Astrocyte (in vitro differentiated cells and primary cell): ENCODE measurements around the gene IQSEC3.
"Not testable (repeated sequence)": the region's sequence is repeated elsewhere in the genome, so short reads cannot be mapped to it uniquely, and the experiment has no call there.

Source experiments
- CTCF ChIP-seq: IDR thresholded peaks from 2 replicates; pipeline ENCODE4 v1.5.1; 2011; ENCODE audit warnings: low read depth, mild to moderate bottlenecking, inconsistent platforms, low read length, moderate library complexity; ENCODE audit not compliant: insufficient read depth
- EZH2 ChIP-seq: IDR thresholded peaks from 2 replicates; pipeline ENCODE4 v1.6.1; 2012; ENCODE audit warnings: mild to moderate bottlenecking, low read length, inconsistent platforms; ENCODE audit not compliant: insufficient read depth

DNA sequence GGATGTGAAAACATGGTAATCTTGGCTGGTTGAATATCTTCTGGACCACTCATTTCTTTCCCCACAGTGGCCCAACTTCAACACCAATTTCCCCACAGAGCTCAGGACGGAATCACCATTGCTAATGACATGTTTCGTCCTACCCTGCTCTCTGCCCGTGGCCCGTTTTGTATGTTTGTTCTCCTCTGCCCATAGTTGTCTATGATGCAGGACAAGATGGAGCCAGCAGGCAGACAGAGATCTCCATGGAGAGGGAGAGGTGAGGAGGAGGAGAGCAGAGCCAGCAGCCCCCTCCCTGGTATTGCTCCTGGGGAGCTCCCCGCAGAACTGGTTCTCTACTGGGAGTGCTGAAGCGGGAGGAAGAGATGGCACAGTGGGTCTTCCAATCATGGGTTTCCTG lies 3.1 kb downstream of the IQSEC3 start:
- TF ChIP-seq CTCF, EZH2: not testable (repeated sequence)
